Measurements from ENCODE around the gene F9.

GRCh38 chrX:139533444-139533843 is 2.9 kb downstream of the F9 start:
- TF ChIP-seq CTCF (IDR thresholded peaks at IDR 0.05; ENCODE audit: borderline replicate concordance, extremely low read depth, low read length, poor library complexity, severe bottlenecking): no peak
- no peak for TF ChIP-seq EZH2 (IDR thresholded peaks at IDR 0.05; ENCODE audit: borderline replicate concordance, low read depth, low read length, severe bottlenecking)

Measured in DND-41 (cell line).